ENCODE results near the gene SKP1. TPM values are rescaled to one million over a fixed set of nuclear protein-coding genes. Genes with fewer than 3 reads are reported as not detected.
A peak's percentile ranks its signal among the peaks of the same experiment; 100 is the strongest.
"Not testable (repeated sequence)": the region's sequence is repeated elsewhere in the genome, so short reads cannot be mapped to it uniquely, and the experiment has no call there.

SKP1 gene
- 424 TPM for polyA plus RNA-seq (2012; ENCODE audit: low read depth, missing spikeins)

- TF ChIP-seq TAF1 (IDR thresholded peaks at IDR 0.05; ENCODE audit: low read depth, low read length) (peak; percentile 88), POU2F2 (IDR thresholded peaks at IDR 0.05; ENCODE audit: low read depth, low read length) (peak; percentile 93), POLR2A (IDR thresholded peaks at IDR 0.05; ENCODE audit: low read depth, low read length) (peak; percentile 99), POLR2AphosphoS5 (IDR thresholded peaks at IDR 0.05; ENCODE audit: low read depth, low read length) (peak; percentile 99), PAX5 (IDR thresholded peaks at IDR 0.05; ENCODE audit: insufficient read depth, low read length, severe bottlenecking) (no peak), SPI1 (IDR thresholded peaks at IDR 0.05; ENCODE audit: low read depth, low read length) (no peak)
- peak; percentile 82 for DNase-seq (ENCODE audit: insufficient read length, low spot score)
- peak; percentile 93 for FAIRE-seq
These were observed at the start of gene SKP1 for GRCh38 chr5:134176511-134177368. TSS of gene SKP1 (minus strand) at chr5:134176950. CDS start at chr5:134174022, 2,928 bp downstream.

GRCh38 chr5:134225780-134226440 lies 49.2 kb upstream of the SKP1 start, which contains the start of gene PPP2CA:
TSS of gene PPP2CA (minus strand) at chr5:134226073. CDS start at chr5:134225861, 212 bp downstream.
- FAIRE-seq (peak; percentile 98), DNase-seq (ENCODE audit: insufficient read length, low spot score) (peak; percentile 89)
- TF ChIP-seq POLR2AphosphoS5 (IDR thresholded peaks at IDR 0.05; ENCODE audit: low read depth, low read length) (peak; percentile 77; the same call in 1 of the 2 replicates), POU2F2 (IDR thresholded peaks at IDR 0.05; ENCODE audit: low read depth, low read length) (0 out of 2 replicates have a peak, but pooled peaks have one; percentile 27), PAX5 (IDR thresholded peaks at IDR 0.05; ENCODE audit: insufficient read depth, low read length, severe bottlenecking) (no peak), TAF1 (IDR thresholded peaks at IDR 0.05; ENCODE audit: low read depth, low read length) (peak; percentile 64), POLR2A (IDR thresholded peaks at IDR 0.05; ENCODE audit: low read depth, low read length) (no peak)

GRCh38 chr5:134224888-134225779 lies 48.4 kb upstream of the SKP1 start:
- no peak for TF ChIP-seq PAX5 (IDR thresholded peaks at IDR 0.05; ENCODE audit: insufficient read depth, low read length, severe bottlenecking)
- TF ChIP-seq TAF1 (IDR thresholded peaks at IDR 0.05; ENCODE audit: low read depth, low read length), result peak; percentile 73
- peak; percentile 75; the same call in 1 of the 2 replicates for TF ChIP-seq POLR2A (IDR thresholded peaks at IDR 0.05; ENCODE audit: low read depth, low read length)
- FAIRE-seq (peak; percentile 45), DNase-seq (ENCODE audit: insufficient read length, low spot score) (peak; percentile 32)

- DNase-seq (ENCODE audit: insufficient read length, low spot score) (no peak), FAIRE-seq (no peak)
- no peak for TF ChIP-seq POU2F2 (IDR thresholded peaks at IDR 0.05; ENCODE audit: low read depth, low read length)
- no peak for TF ChIP-seq SPI1 (IDR thresholded peaks at IDR 0.05; ENCODE audit: low read depth, low read length)
- TF ChIP-seq POLR2A (IDR thresholded peaks at IDR 0.05; ENCODE audit: low read depth, low read length), result no peak
- TF ChIP-seq PAX5 (IDR thresholded peaks at IDR 0.05; ENCODE audit: insufficient read depth, low read length, severe bottlenecking), result no peak
- TF ChIP-seq TAF1 (IDR thresholded peaks at IDR 0.05; ENCODE audit: low read depth, low read length), result no peak
- no peak for TF ChIP-seq POLR2AphosphoS5 (IDR thresholded peaks at IDR 0.05; ENCODE audit: low read depth, low read length)
These were observed 46.9 kb upstream of the SKP1 start for GRCh38 chr5:134223406-134224248.

- not testable (repeated sequence) for FAIRE-seq; DNase-seq (ENCODE audit: insufficient read length, low spot score)
These were observed 44.9 kb upstream of the SKP1 start for GRCh38 chr5:134221690-134222089.

- DNase-seq (ENCODE audit: insufficient read length, low spot score), result no peak
- FAIRE-seq, result no peak
- TF ChIP-seq PAX5 (IDR thresholded peaks at IDR 0.05; ENCODE audit: insufficient read depth, low read length, severe bottlenecking) (no peak), POU2F2 (IDR thresholded peaks at IDR 0.05; ENCODE audit: low read depth, low read length) (no peak), SPI1 (IDR thresholded peaks at IDR 0.05; ENCODE audit: low read depth, low read length) (no peak), POLR2AphosphoS5 (IDR thresholded peaks at IDR 0.05; ENCODE audit: low read depth, low read length) (no peak), TAF1 (IDR thresholded peaks at IDR 0.05; ENCODE audit: low read depth, low read length) (no peak), POLR2A (IDR thresholded peaks at IDR 0.05; ENCODE audit: low read depth, low read length) (no peak)
These were observed 39.0 kb upstream of the SKP1 start for GRCh38 chr5:134215757-134216156.

GRCh38 chr5:134211263-134212031 lies 34.7 kb upstream of the SKP1 start:
- DNase-seq (ENCODE audit: insufficient read length, low spot score); FAIRE-seq: not testable (repeated sequence)

GRCh38 chr5:134209477-134210245 lies 32.9 kb upstream of the SKP1 start:
- TF ChIP-seq SPI1 (IDR thresholded peaks at IDR 0.05; ENCODE audit: low read depth, low read length) (no peak), PAX5 (IDR thresholded peaks at IDR 0.05; ENCODE audit: insufficient read depth, low read length, severe bottlenecking) (no peak), POLR2AphosphoS5 (IDR thresholded peaks at IDR 0.05; ENCODE audit: low read depth, low read length) (no peak), POLR2A (IDR thresholded peaks at IDR 0.05; ENCODE audit: low read depth, low read length) (no peak), POU2F2 (IDR thresholded peaks at IDR 0.05; ENCODE audit: low read depth, low read length) (no peak), TAF1 (IDR thresholded peaks at IDR 0.05; ENCODE audit: low read depth, low read length) (no peak)
- no peak for FAIRE-seq
- DNase-seq (ENCODE audit: insufficient read length, low spot score), result no peak

Measured in GM12891 (cell line).